Measurements from ENCODE around the gene NGB.

DNA sequence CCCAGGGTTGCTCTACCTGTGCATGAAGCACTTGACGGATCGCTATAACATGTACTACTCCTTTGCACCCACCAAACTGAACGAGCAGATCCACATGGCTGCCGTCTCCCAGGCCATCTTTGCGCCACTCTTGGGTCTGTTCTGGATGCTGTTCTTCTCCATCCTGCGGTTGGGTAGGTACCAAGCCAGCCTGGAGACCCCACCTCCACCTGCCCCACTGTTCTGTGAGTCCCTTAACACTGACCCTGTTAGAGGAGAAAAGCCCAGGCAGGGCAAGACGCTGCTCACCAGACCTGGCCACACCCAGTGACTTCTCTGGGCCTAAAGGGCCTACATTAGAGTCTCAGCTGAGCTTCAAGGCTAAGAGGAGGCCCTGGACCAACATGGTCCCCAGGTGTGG, 21.7 kb downstream of the NGB start:
- TF ChIP-seq, protein P1, sequence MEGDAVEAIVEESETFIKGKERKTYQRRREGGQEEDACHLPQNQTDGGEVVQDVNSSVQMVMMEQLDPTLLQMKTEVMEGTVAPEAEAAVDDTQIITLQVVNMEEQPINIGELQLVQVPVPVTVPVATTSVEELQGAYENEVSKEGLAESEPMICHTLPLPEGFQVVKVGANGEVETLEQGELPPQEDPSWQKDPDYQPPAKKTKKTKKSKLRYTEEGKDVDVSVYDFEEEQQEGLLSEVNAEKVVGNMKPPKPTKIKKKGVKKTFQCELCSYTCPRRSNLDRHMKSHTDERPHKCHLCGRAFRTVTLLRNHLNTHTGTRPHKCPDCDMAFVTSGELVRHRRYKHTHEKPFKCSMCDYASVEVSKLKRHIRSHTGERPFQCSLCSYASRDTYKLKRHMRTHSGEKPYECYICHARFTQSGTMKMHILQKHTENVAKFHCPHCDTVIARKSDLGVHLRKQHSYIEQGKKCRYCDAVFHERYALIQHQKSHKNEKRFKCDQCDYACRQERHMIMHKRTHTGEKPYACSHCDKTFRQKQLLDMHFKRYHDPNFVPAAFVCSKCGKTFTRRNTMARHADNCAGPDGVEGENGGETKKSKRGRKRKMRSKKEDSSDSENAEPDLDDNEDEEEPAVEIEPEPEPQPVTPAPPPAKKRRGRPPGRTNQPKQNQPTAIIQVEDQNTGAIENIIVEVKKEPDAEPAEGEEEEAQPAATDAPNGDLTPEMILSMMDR (IDR thresholded peaks at IDR 0.05): no peak
- no peak for TF ChIP-seq POLR2AphosphoS5 (IDR thresholded peaks at IDR 0.05)

All from sigmoid colon (tissue), 4 donors.